HG02678 (cell line): ENCODE results near the gene TSHZ2.
"Not testable (repeated sequence)": the region's sequence is repeated elsewhere in the genome, so short reads cannot be mapped to it uniquely, and the experiment has no call there.

Source experiments
- ATAC-seq: cut with Tn5 transposase; IDR thresholded peaks from one replicate; pipeline ENCODE4 v1.9.1; 2021; ENCODE audit warnings: mild to moderate bottlenecking, moderate library complexity; ENCODE audit not compliant: unreplicated experiment

Gene TSHZ2

GRCh38 chr20:53399083-53399482, 426.9 kb downstream of the TSHZ2 start:
- ATAC-seq = no peak

DNA sequence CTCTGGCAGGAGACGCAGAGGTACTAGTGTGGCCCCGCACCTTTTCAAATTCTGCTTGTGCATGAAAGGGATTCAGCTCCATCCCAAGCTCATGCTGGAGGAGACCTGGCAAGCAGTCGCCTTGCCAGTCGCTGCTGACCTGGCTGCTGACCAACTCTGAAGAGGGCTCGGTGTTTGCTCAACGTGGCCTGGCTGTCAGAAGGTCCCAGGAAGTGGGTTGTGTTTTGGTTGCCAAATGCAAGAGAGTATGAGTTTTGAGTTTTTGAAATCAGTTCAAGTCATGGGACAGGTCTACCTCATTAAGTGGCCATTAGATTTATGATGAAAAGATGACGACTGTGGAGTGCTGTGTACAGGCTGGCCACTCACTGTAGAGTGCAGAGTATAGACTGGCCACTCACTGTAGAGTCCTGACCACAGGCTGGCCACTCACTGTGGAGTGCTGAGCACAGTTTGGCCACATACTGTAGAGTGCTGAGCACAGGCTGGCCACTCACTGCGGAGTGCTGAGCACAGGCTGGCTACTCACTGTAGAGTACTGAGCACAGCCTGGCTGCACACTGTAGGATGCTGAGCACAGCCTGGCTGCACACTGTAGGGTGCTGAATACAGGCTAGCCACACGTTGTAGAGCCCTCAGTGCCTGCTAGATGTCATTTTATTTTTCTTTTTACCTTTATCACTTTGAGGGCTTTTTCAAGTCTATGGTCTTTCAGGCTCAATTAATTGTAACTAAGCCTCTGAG, 427.6 kb downstream of the TSHZ2 start:
- no peak for ATAC-seq

GRCh38 chr20:53402233-53403005, 430.3 kb downstream of the TSHZ2 start:
- no peak for ATAC-seq

GRCh38 chr20:53403029-53403428, 430.9 kb downstream of the TSHZ2 start:
- ATAC-seq = no peak

GRCh38 chr20:53405139-53405538, 433.0 kb downstream of the TSHZ2 start:
- no peak for ATAC-seq

- no peak for ATAC-seq
Observed at GRCh38 chr20:53406580-53406979, 434.4 kb downstream of the TSHZ2 start.

GRCh38 chr20:53408691-53409446, 436.7 kb downstream of the TSHZ2 start:
- no peak for ATAC-seq

GRCh38 chr20:53409447-53409717, 437.2 kb downstream of the TSHZ2 start:
- no peak for ATAC-seq

DNA sequence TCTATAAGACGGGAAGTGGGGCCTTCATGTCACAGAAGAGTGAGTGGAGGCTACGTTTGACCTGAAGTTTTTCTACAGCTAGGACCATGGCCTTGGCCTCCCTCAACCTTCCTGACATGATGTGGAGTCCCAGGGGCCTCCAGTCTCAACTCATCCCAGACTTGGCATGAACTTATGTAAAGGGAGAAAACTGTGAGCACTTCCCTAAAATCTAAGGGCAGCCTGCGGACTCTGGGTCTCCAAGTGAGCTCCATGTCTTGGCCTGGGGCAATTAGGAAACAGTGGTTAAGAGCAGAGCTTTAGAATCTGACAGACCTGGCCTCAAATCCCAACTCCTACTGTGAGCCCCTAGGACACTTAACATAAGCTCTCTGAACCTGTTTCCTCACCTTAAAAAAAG, 439.0 kb downstream of the TSHZ2 start:
- no peak for ATAC-seq

DNA sequence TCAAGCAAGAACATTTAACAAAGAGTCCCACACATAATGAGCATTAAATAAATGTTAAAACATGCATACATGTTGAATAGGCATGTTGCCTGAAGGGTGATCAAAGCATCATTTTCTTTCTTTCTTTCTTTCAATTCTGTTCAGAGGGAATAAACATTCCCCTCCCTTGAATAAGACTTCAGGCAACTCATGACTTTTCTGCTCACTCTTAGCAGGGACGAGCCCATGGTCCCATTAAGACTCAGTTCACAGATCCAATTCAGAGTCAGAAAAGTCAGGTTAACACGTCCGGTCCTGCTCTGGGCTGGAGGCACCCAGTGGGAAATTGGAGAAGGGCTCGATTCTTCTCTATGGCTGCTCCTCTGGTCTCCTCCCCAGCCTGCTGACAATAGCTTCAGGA, 439.7 kb downstream of the TSHZ2 start:
- ATAC-seq = no peak

DNA sequence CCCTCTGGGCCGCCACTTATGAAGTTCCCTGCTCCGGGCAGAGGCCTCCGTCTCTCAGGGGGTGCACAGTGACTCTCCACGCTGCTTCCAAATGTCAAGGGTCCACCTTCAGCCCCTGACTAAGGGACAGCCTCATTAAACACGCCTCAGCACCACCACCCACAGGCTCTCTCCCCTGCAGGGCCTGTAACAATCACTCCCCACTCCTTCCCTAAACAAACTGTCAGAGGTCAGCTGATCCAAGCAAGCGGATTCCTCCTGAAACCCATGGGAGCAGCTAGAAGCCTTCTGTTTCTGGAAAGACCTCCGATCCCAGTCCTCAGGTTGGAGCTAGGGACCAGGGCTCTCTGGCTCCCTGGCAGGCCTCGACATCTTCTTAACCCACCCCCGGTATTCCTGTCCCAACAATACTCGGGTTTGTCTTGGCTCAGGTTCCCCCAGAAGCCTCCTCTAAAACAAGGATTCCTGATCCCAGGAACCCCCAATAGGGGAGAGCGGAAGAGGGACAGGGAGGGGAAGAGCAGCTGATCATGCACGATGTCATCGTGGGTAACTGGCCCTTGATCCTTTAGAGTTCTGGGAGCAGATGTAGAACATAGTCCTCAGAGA, 440.5 kb downstream of the TSHZ2 start:
- ATAC-seq = no peak

GRCh38 chr20:53413186-53413631, 441.1 kb downstream of the TSHZ2 start:
- peak; percentile 90 for ATAC-seq

DNA sequence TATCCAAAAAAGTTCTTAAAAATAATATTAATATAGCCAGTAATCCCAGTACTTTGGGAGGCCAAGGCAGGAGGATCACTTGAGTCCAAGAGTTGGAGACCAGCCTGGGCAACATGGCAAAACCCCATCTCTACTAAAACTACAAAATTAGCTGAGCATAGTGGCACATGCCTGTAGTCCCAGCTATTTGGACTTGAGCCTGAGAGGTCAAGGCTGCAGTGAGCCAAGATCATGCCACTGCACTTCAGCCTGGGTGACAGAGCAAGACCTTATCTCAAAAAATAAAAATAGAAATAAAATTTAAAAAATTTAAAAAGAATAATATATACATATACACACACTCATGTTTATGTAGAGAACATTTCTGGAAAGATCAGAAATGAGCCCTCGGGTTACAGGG, 441.7 kb downstream of the TSHZ2 start:
- ATAC-seq = not testable (repeated sequence)

DNA sequence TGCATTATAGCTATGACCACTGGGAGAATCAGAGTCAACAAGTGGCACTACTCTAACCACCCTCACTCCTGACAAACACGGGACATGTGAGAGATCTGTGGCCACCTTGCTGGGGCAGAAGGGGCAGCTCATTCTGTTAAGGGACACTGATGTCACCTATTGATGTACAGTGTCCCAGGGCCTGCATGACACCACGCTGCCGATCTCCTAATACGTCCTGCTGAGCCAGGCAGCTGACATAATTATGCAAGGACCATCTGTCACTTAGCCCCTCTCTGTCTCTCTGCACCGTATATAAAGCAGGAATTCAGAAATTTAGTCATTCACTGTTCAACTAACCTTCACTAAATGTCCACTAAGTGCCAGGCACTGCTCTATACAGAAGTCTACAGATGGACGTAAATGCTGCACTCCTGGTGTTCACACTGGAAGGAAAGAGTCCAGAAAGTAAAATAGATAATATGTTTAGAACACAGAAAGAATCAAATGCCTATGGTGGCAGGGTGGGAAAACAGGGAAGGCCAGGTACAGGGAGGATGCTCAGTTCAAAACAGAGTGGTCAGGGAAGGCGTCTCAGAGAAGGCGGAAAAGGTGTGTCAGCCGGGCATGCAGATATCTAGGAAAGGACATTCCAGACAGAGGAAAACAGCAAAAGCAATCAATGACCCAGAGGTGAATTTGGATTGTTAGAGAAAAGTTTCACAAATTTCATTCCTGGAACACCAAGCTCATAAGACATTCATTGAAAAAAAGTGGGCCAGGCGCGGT, 447.7 kb downstream of the TSHZ2 start:
- no peak for ATAC-seq

GRCh38 chr20:53421343-53421742, 449.2 kb downstream of the TSHZ2 start:
- ATAC-seq = no peak

- ATAC-seq = no peak
Observed at GRCh38 chr20:53422039-53422438, 449.9 kb downstream of the TSHZ2 start.

DNA sequence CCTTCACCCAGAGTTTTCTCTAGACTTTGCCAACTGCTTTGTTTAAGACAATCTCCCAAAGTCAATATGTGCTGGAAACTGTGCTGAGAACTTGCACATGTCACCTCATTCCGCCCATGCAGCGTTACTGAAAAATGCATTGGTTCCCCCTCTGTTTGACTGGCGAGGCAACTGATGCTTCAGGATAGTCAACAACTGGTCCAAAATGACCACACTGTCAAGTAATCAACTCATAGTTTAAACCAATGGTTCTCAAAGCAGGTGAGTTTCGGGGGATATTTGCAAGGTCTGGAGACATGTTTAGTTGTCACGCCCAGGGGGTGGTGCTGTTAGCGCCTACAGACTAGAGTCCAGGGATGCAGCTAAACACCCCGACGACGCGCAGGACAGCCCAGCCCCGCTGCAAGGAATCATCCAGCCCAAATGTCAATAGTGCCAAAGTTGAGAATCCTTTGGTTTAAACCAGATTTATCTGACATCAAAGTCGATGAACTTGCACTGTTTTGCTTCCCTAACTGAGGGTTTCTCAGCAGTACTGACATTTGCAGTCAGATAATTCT, 451.5 kb downstream of the TSHZ2 start:
- no peak for ATAC-seq

DNA sequence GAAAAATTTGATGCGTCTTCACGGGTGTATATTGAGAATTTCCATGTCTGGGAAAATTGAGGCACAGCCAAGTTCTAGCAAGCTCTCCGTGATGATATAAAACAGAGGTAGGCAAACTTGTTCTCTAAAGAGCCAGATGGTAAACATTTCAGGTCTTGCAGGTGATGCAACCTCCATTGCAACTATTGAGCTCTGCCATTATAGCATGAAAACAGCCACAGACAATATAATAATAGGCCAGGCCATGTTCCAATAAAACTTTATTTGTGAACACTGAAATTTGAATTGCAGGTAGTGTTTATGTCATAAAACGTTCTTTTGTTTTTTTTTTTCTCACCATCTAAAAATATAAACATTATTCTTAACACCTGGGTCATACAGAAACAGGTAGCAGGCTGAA, 453.3 kb downstream of the TSHZ2 start:
- ATAC-seq = no peak

DNA sequence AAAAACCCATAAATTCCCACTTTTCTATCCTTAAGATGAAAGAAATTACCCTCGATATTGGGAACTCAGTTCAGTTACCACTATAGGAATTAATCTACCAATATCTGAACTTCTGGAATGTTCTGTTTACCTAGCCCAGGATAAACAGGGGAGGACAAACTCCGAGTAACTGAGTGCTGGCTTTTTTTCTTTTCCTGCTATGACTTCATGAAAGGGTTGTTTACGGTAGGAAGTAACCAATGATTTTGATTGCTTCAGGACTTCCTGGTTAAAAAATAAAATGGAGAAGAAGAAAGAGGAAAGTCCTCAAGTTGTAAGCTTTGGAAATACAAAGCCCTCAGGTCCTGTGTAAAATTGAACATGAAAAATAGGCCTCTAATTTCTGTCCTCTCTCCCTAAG, 453.8 kb downstream of the TSHZ2 start:
- ATAC-seq = no peak

DNA sequence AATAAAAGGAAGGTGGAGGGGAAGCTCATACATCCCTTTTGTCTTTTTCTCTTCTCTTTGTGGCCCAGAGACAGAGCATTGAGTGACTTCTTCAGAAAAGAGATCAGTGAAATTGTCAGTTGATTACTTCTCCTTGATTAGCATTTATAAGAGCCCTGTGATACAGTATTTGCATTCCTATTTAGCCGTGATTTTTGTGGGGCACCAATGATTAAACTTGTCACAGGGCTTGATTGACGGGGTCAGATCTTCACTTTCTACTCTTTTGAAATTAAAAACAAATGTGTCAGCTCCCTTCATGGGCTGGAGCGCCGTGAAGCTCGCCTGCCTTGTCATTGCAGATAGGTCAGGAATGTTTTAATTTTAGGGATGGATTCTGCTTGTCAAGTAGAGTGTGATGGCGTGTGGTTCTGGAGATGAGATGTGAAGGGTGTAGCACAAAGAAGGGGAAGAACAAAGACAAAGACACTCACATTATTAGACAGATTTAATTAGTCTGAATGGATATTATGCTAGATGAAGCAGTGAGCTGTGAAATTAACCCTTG, 454.7 kb downstream of the TSHZ2 start:
- ATAC-seq = no peak
